Vagina (tissue), 2 donors: ENCODE data around the gene ZBED1.
"Not testable (repeated sequence)": the region's sequence is repeated elsewhere in the genome, so short reads cannot be mapped to it uniquely, and the experiment has no call there.

Source experiments
- POLR2AphosphoS5 ChIP-seq, 2 donors: sonication (generic); formaldehyde crosslinking; IDR thresholded peaks; one replicate each; pipeline ENCODE4 v1.9.0; 2017; ENCODE audit warnings: antibody characterized with exemption in 2 of 2, mild to moderate bottlenecking in 2 of 2, low read depth in 1 of 2; ENCODE audit not compliant: insufficient read depth in 1 of 2
- TF ChIP-seq, protein P1 (sequence below), 3 experiments: fragments of 450-650 bp in 2 of 3; fragments of 200-600 bp in 1 of 3; sonication (generic) in 1 of 3; IDR thresholded peaks; one replicate each; pipeline ENCODE4 v1.5.1; 2017 to 2019; ENCODE audit warnings: antibody characterized with exemption in 3 of 3, mild to moderate bottlenecking in 2 of 3, moderate library complexity in 2 of 3

- TF ChIP-seq, protein P1, sequence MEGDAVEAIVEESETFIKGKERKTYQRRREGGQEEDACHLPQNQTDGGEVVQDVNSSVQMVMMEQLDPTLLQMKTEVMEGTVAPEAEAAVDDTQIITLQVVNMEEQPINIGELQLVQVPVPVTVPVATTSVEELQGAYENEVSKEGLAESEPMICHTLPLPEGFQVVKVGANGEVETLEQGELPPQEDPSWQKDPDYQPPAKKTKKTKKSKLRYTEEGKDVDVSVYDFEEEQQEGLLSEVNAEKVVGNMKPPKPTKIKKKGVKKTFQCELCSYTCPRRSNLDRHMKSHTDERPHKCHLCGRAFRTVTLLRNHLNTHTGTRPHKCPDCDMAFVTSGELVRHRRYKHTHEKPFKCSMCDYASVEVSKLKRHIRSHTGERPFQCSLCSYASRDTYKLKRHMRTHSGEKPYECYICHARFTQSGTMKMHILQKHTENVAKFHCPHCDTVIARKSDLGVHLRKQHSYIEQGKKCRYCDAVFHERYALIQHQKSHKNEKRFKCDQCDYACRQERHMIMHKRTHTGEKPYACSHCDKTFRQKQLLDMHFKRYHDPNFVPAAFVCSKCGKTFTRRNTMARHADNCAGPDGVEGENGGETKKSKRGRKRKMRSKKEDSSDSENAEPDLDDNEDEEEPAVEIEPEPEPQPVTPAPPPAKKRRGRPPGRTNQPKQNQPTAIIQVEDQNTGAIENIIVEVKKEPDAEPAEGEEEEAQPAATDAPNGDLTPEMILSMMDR (IDR thresholded peaks at IDR 0.05) = not testable (repeated sequence)
- not testable (repeated sequence) for TF ChIP-seq POLR2AphosphoS5 (IDR thresholded peaks at IDR 0.05; ENCODE audit: insufficient read depth in 1 of 2, low read depth in 1 of 2)
These were observed 30.9 kb downstream of the ZBED1 start for GRCh38 chrX:2469852-2470251.
